Measurements from ENCODE around the gene SGCA. TPM values are rescaled to one million over a fixed set of nuclear protein-coding genes. Genes with fewer than 3 reads are reported as not detected.

The SGCA gene
- total RNA-seq, 2 experiments from 2014 or later, result 0.34 TPM; not detected in 1

- ChIA-PET CTCF (interaction anchor here (3.1 to 6.8 kb wide), 2 partner anchors 10 to 36 kb away, joined by 10 to 111 read pairs; no protein-coding TSS in a partner anchor), POLR2A (no interaction called here)
- H3K27ac Mint-ChIP-seq, result no peak overlapping the region
- intact Hi-C loops (cut with micrococcal nuclease), result loop anchor here (2.0 kb wide), 1 partner anchor 65 kb away; no protein-coding TSS in a partner anchor
- H3K4me1 Mint-ChIP-seq (ENCODE audit: low read depth), result peaks cover 13% of the 10 kb centered on the region
- H3K4me3 Mint-ChIP-seq, result no peak overlapping the region
- H3K36me3 Mint-ChIP-seq (ENCODE audit: low read depth), result no peaks in the 10 kb centered on the region
- DNase-seq, result no peak
- no peaks in the 10 kb centered on the region for H3K9me3 Mint-ChIP-seq
- peaks cover 53% of the 10 kb centered on the region for H3K27me3 Mint-ChIP-seq
- no peak for ATAC-seq
- no peak for TF ChIP-seq CTCF (IDR thresholded peaks at IDR 0.05)
Observed at GRCh38 chr17:50205963-50206505, 40.2 kb downstream of the SGCA start.

- DNase-seq (peak; percentile 55), ATAC-seq (peak; percentile 43)
- H3K4me3 Mint-ChIP-seq, result no peak overlapping the region
- peaks cover 14% of the 10 kb centered on the region for H3K4me1 Mint-ChIP-seq (ENCODE audit: low read depth)
- H3K27ac Mint-ChIP-seq, result no peak overlapping the region
- no peaks in the 10 kb centered on the region for H3K36me3 Mint-ChIP-seq (ENCODE audit: low read depth)
- CTCF ChIA-PET, result interaction anchor here (1.0 kb wide), 1 partner anchor 209 kb away, joined by 3 read pairs; no protein-coding TSS in a partner anchor
- H3K27me3 Mint-ChIP-seq, result peaks cover 55% of the 10 kb centered on the region
- intact Hi-C loops (cut with micrococcal nuclease), result no loop called here
- TF ChIP-seq CTCF (IDR thresholded peaks at IDR 0.05), result no peak
- POLR2A ChIA-PET, result no interaction called here
- H3K9me3 Mint-ChIP-seq, result no peaks in the 10 kb centered on the region
Observed at GRCh38 chr17:50206604-50207293, 40.9 kb downstream of the SGCA start.

GRCh38 chr17:50207315-50207714 lies 41.5 kb downstream of the SGCA start:
- H3K4me3 Mint-ChIP-seq, result no peak overlapping the region
- TF ChIP-seq CTCF (IDR thresholded peaks at IDR 0.05), result no peak
- H3K4me1 Mint-ChIP-seq (ENCODE audit: low read depth), result peaks cover 16% of the 10 kb centered on the region
- intact Hi-C loops (cut with micrococcal nuclease), result no loop called here
- peaks cover 53% of the 10 kb centered on the region for H3K27me3 Mint-ChIP-seq
- no peaks in the 10 kb centered on the region for H3K36me3 Mint-ChIP-seq (ENCODE audit: low read depth)
- DNase-seq, result no peak
- ATAC-seq, result no peak
- no peaks in the 10 kb centered on the region for H3K9me3 Mint-ChIP-seq
- CTCF ChIA-PET, result interaction anchor here (1.0 to 1.9 kb wide), 2 partner anchors 89 to 209 kb away, joined by 3 to 8 read pairs; no protein-coding TSS in a partner anchor
- POLR2A ChIA-PET, result no interaction called here
- no peak overlapping the region for H3K27ac Mint-ChIP-seq

- H3K27ac Mint-ChIP-seq, result no peak overlapping the region
- no peak overlapping the region for H3K4me3 Mint-ChIP-seq
- peaks cover 49% of the 10 kb centered on the region for H3K27me3 Mint-ChIP-seq
- DNase-seq (no peak), ATAC-seq (no peak)
- ChIA-PET CTCF (interaction anchor here (1.0 to 3.0 kb wide), 3 partner anchors 38 to 210 kb away, joined by 3 to 8 read pairs (median 6); no protein-coding TSS in a partner anchor), POLR2A (no interaction called here)
- intact Hi-C loops (cut with micrococcal nuclease), result no loop called here
- no peaks in the 10 kb centered on the region for H3K36me3 Mint-ChIP-seq (ENCODE audit: low read depth)
- peaks cover 23% of the 10 kb centered on the region for H3K4me1 Mint-ChIP-seq (ENCODE audit: low read depth)
- TF ChIP-seq CTCF (IDR thresholded peaks at IDR 0.05), result no peak
- no peaks in the 10 kb centered on the region for H3K9me3 Mint-ChIP-seq
Observed at GRCh38 chr17:50207792-50208567, 42.2 kb downstream of the SGCA start.
